NCI-H2196 treated with DMSO at 0.1 percent for 48 hours (cell line): ENCODE data around the gene LRRC53.

Experiments
- DNase-seq: peaks from one replicate; lab custom pipeline; 2025; ENCODE audit not compliant: unreplicated experiment; lab: John Stamatoyannopoulos, UW

The LRRC53 gene

GRCh38 chr1:74512170-74512915 lies at the start of gene LRRC53:
TSS of gene LRRC53 (minus strand) at chr1:74512611. CDS start at chr1:74483349, 29,262 bp downstream.
- DNase-seq: no peak

- no peak for DNase-seq
Measured at GRCh38 chr1:74549932-74550331, 37.5 kb upstream of the LRRC53 start.

DNA sequence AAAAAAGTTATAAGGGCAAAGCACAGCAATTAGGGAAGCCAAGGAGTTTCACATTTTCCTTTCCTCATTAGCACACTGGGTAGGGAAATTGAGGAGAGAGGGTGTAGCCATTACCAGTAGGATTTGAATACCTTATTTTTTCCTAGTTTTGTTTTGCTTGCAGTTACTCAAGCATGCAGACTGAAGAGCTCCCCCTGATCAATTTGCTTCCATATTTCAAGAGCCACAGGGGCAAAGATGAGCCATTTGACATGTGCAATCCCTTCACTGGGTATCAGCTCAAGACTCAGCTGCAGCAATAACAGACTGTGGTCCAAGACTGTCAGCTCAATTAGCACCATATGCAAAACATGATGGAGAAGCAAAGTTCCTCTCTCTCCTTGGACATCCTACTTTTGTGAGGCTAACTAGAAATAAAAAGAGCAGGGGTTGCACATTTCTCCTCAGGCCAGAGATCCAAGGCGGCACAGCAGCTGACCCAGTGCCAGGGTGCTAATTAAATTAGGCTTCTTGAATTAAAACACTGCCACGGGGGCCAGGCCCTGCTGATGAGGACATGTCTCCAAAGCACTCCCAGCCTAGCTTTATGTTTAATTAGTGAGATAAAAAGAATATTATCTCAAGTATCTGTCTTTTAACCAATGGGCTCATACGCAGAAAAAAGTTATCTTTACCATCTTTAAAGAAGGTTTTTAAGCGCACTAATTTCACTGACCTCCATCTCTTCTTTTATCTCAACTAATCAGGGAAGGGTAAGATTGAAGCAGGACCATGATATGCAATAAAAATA lies 36.7 kb upstream of the LRRC53 start:
- no peak for DNase-seq

GRCh38 chr1:74545821-74546220 lies 33.4 kb upstream of the LRRC53 start:
- DNase-seq: no peak

- DNase-seq: no peak
Measured at GRCh38 chr1:74534241-74534640, 21.8 kb upstream of the LRRC53 start.

GRCh38 chr1:74531796-74532195 lies 19.4 kb upstream of the LRRC53 start:
- DNase-seq: no peak

GRCh38 chr1:74530892-74531291 lies 18.5 kb upstream of the LRRC53 start:
- no peak for DNase-seq

- DNase-seq: no peak
Measured at GRCh38 chr1:74528123-74528522, 15.7 kb upstream of the LRRC53 start.

GRCh38 chr1:74526708-74527107 lies 14.3 kb upstream of the LRRC53 start:
- DNase-seq: no peak

GRCh38 chr1:74523873-74524480 lies 11.6 kb upstream of the LRRC53 start:
- DNase-seq: no peak

GRCh38 chr1:74522148-74522547 lies 9.7 kb upstream of the LRRC53 start:
- no peak for DNase-seq

- no peak for DNase-seq
Measured at GRCh38 chr1:74517599-74518051, 5.2 kb upstream of the LRRC53 start.

DNA sequence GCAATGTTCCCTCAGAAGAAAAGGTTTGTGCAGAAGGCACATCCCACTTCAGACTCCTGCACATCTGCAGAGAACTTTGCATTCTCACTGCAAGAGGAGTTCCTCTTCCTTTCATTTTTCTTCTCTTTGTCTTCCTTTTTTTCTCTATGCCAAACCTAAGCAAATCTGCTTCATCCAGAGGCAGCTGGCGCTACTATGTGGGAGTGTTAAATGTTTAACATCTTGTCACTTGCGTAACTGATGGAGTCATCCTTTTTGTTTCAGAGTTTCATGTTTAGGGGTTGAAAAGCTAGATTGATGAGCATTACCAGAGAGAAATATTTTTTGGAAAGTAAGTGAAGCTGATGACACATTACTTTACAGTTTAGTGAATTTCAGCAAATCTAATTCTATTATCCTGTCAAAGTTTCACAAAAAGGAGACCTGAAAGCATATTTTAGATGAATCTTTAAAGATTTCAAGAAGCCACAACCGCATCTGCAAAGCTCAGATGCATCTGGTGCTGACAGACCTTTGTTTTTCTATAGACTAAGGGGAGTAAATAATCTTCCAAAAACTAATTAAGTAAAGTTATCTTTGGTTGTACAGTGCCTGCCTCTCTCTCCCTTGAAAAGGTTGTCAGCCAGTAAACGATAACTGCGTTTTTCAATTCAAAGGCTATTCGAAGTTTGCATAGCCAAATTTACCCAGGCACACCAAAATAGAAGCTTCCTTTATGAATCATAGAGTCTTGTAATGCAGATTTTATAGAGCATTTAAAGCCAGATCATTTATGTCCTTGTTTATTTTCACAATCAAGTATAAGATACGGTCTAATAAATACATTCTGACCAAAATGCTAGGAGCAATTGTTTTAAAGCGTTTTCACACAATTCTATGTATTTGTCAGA lies 1.2 kb upstream of the LRRC53 start:
- DNase-seq: no peak

- DNase-seq: no peak
Measured at GRCh38 chr1:74508449-74508848, 4.0 kb downstream of the LRRC53 start.

GRCh38 chr1:74505928-74506710 lies 6.3 kb downstream of the LRRC53 start:
- no peak for DNase-seq

DNA sequence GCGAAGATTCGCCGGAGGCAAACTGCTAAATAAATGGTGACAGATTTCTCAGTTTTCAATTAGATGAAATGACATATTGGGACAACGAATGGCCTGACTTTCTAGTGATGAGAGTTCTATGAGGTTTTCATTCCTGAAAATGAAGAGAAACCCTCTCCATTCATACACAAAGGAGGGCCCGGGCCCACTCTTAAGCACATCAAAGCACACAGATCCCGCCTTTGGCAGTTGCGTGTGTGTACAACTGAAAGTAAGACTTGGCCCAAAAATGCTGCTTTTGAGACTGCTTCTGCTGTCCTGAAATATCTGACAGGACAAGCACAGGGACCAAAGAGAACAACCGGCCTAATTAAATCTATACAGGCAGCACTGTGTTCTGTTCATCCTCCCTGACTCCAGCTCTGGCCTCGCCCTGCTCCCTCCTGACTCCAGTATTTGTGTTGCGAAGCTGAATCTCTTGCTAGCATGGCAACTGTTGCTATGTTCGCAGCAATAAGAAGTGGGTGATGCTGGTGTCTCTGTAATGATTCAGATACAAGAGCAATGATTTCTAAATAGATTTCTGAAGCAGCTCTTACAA lies 7.4 kb downstream of the LRRC53 start:
- DNase-seq: no peak

GRCh38 chr1:74504125-74504932 lies 8.1 kb downstream of the LRRC53 start:
- no peak for DNase-seq

GRCh38 chr1:74502858-74503257 lies 9.6 kb downstream of the LRRC53 start:
- DNase-seq: no peak

DNA sequence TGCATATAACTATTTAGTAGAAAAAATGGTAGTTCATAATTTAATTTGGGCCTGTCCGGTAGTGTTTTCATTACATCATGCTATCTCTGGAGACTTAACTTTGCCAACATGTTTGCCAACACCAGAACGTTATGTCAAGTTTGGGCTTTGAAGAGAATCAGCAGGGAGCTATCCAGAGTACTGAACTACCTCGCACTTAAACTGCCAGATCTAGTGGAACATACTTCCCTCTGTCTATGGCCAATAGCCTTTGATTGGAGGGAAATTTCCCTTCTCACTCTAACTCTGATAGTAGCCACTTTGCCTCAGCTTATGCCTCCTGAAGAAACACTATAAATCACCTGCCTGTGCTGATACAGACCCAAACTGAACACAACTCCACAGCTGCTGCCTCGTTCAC lies 10.0 kb downstream of the LRRC53 start:
- no peak for DNase-seq
